GM23248 (cell line): ENCODE results near the gene ATP13A3. TPM values are rescaled to one million over a fixed set of nuclear protein-coding genes. Genes with fewer than 3 reads are reported as not detected.

Source experiments
- DNase-seq: peaks from one replicate; pipeline ENCODE4 v3.0.0-alpha.2; 2015
- H2AFZ ChIP-seq: fragments of 200-600 bp; sonication (generic); 2 replicates; pipeline ENCODE4 v1.6.1; 2016; ENCODE audit warnings: antibody characterized with exemption
- H3F3A ChIP-seq: fragments of 200-600 bp; sonication (generic); 2 replicates; pipeline ENCODE4 v1.6.1; 2016; ENCODE audit warnings: mild to moderate bottlenecking, antibody characterized with exemption, mixed run types; ENCODE audit not compliant: insufficient read depth
- H3K27ac ChIP-seq: fragments of 200-600 bp; sonication (generic); 2 replicates; pipeline ENCODE4 v1.5.1; 2016; ENCODE audit warnings: mild to moderate bottlenecking
- H3K27me3 ChIP-seq: fragments of 200-600 bp; sonication (generic); replicated peaks from 2 replicates; pipeline ENCODE4 v1.6.1; 2016; ENCODE audit warnings: mild to moderate bottlenecking; ENCODE audit not compliant: insufficient read depth
- H3K36me3 ChIP-seq: fragments of 200-600 bp; sonication (generic); 2 replicates; pipeline ENCODE4 v1.6.1; 2016; ENCODE audit warnings: low read depth, mild to moderate bottlenecking
- H3K4me1 ChIP-seq: fragments of 200-600 bp; sonication (generic); 2 replicates; pipeline ENCODE4 v1.6.1; 2016; ENCODE audit warnings: mild to moderate bottlenecking; ENCODE audit not compliant: insufficient read depth
- H3K4me2 ChIP-seq: fragments of 200-600 bp; sonication (generic); one replicate; pipeline ENCODE4 v1.6.1; 2016; ENCODE audit warnings: mild to moderate bottlenecking; ENCODE audit not compliant: unreplicated experiment
- H3K4me3 ChIP-seq: fragments of 200-600 bp; sonication (generic); 2 replicates; pipeline ENCODE4 v1.5.1; 2016; ENCODE audit warnings: mild to moderate bottlenecking
- H3K79me2 ChIP-seq: fragments of 200-600 bp; sonication (generic); 2 replicates; pipeline ENCODE4 v1.6.1; 2016; ENCODE audit warnings: mild to moderate bottlenecking; ENCODE audit not compliant: insufficient read depth
- H3K9ac ChIP-seq: fragments of 200-600 bp; sonication (generic); 2 replicates; pipeline ENCODE4 v1.6.1; 2016; ENCODE audit warnings: mild to moderate bottlenecking
- H3K9me2 ChIP-seq: fragments of 200-600 bp; sonication (generic); 2 replicates; pipeline ENCODE4 v1.6.1; 2016; ENCODE audit warnings: mixed run types, mild to moderate bottlenecking, moderate library complexity; ENCODE audit not compliant: insufficient read depth
- H3K9me3 ChIP-seq: fragments of 200-600 bp; sonication (generic); one replicate; pipeline ENCODE4 v1.6.1; 2017; ENCODE audit warnings: low read depth
- H4K20me1 ChIP-seq: fragments of 200-600 bp; sonication (generic); 2 replicates; pipeline ENCODE4 v1.6.0; 2016; ENCODE audit not compliant: insufficient read depth
- EZH2 ChIP-seq: fragments of 200-600 bp; sonication (generic); IDR thresholded peaks from 2 replicates; pipeline ENCODE4 v1.6.1; 2018; ENCODE audit warnings: antibody characterized with exemption, mild to moderate bottlenecking; ENCODE audit not compliant: insufficient read depth, poor library complexity, severe bottlenecking
- EZH2phosphoT487 ChIP-seq: fragments of 200-600 bp; sonication (generic); IDR thresholded peaks from 2 replicates; pipeline ENCODE4 v1.6.1; 2018; ENCODE audit warnings: antibody characterized with exemption, moderate library complexity, mild to moderate bottlenecking, low read depth; ENCODE audit not compliant: insufficient read depth
- WGBS, 2 experiments: methylation state at CpG; one replicate each; pipeline ENCODE4 v1.1.6; 2015 to 2017; ENCODE audit warnings: low lambda C conversion rate in 2 of 2, low coverage in 1 of 2; ENCODE audit errors: missing lambda C conversion rate in 2 of 2; 5-methylcytosine and 5-hydroxymethylcytosine counted together
- in situ Hi-C: fragments of 300-500 bp; cut with MboI; formaldehyde crosslinking; loops from 2 replicates; pipeline ENCODE4 v1.15.0; 2020
- polyA plus RNA-seq: library from polyadenylated mRNA; unstranded; fragments of >200 nt; fragmentation: Nextera tagmentation; extraction: Ambion mirVana; gene quantifications from 2 replicates; pipeline ENCODE4 v1.2.1, GENCODE V29; 2016
- total RNA-seq: library from RNA; depleted of rRNA; stranded (reverse); fragments of >200 nt; shearing (Covaris generic); gene quantifications from 2 replicates; pipeline ENCODE4 v1.2.3, GENCODE V29; 2014

The ATP13A3 gene
- total and polyA plus RNA-seq, 2 experiments from 2014 or later = 22.3 to 232 TPM

DNA sequence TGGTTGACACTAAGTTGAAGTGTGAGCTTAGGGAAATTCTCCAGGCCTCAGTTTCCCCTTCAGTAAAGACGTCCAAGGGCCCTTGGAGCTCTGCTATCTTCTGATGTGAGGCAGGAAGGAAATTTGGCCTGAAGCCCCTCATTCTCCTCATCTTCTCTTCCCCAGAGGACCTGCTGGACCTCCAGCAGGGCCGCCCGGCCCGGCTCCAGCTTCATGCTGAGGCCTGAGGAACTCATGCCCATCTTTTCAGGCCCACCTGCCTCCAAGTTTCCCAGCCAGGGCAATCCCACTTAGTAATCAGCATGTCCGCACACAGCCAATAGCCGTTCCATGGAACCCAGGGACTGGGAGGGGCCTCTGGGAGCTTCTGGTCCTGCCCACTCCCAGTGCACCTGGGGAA is 121.3 kb downstream of the ATP13A3 start:
- peaks cover 40% of the 10 kb centered on the region for H3K4me1 ChIP-seq
- 89 to 90% methylated on average over 6 of the region's 6 CpGs for WGBS, 2 experiments

DNA sequence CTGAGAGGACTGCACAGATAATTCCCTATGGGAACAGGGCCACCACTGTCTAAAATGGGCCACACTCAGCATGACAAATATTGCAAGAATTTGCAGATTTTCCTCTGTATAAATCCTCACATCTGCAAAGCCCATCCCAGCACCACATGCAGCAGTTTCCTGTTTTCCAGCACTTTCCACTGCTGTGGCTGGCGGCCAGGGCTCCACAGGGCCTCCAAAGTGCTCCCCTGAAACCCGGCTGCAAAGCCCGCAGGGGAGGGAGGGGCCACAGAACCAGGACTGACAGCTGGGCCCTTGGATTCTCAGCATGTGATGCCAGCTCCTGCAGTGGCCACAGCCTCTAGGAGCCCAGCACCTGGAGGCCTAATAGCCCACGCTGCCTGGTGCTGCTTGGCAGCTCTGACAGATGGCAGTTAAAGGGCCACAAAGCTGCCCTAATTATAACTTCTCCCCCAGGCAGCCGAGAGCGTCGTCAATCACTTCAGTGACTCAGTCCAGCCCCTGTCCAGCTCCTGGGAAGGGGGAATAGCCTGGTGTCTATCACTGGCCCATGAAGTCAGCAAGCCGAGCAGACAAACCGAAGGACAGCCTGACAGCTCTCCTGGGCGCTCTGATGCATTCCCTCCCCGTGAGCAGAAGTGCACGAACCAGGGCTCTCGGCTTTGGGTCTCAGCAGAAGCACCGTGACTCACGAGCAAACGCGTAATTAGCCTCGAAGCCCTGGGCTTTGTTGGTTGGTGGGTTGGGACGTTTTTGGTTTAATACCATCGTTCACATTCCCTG is 122.0 kb downstream of the ATP13A3 start:
- H3K79me2 ChIP-seq = no peaks in the 10 kb centered on the region

More for the DNA sequence above, 121.3 kb downstream of the ATP13A3 start:
- no peaks in the 10 kb centered on the region for H3K27me3 ChIP-seq
- H3K9me2 ChIP-seq = no peaks in the 10 kb centered on the region
- H3K9me3 ChIP-seq = no peaks in the 10 kb centered on the region
- H2AFZ ChIP-seq = peak overlapping the region; percentile 34; the same call in 1 of the 2 replicates
- peak overlapping the region; percentile 67 for H3K27ac ChIP-seq
- in situ Hi-C loops = no loop called here
- H3K79me2 ChIP-seq = no peaks in the 10 kb centered on the region
- TF ChIP-seq EZH2phosphoT487 (no peak), EZH2 (no peak)
- H3F3A ChIP-seq = peaks cover 21% of the 10 kb centered on the region
- H4K20me1 ChIP-seq = no peaks in the 10 kb centered on the region
- H3K9ac ChIP-seq = no peak overlapping the region
- DNase-seq = no peak
- no peak overlapping the region for H3K4me2 ChIP-seq
- H3K36me3 ChIP-seq = no peaks in the 10 kb centered on the region
- H3K4me3 ChIP-seq = no peak overlapping the region

DNA sequence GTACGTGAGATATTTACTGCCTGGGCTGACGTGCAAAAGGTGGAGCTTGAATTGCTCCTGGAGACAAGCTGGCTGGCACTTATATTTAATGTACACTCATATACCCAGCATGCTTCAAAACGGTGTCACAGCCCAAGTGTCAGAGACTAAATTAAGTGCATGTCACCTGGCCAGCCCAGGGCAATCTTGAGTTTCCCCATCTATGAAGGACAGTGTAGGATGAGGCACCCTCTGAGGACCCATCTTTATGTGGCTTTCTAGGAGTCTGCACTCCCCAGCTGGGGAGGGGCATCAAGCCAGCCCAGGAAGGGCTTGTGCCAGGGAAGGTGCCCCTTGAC is 122.5 kb downstream of the ATP13A3 start:
- peak overlapping the region; percentile 61 for H3K4me2 ChIP-seq
- no peaks in the 10 kb centered on the region for H4K20me1 ChIP-seq
- TF ChIP-seq EZH2 = no peak
- peaks cover 18% of the 10 kb centered on the region for H3F3A ChIP-seq
- H2AFZ ChIP-seq = no peak overlapping the region
- H3K27ac ChIP-seq = peak overlapping the region; percentile 67
- H3K27me3 ChIP-seq = no peaks in the 10 kb centered on the region
- H3K79me2 ChIP-seq = no peaks in the 10 kb centered on the region
- no peaks in the 10 kb centered on the region for H3K36me3 ChIP-seq
- no peaks in the 10 kb centered on the region for H3K9me3 ChIP-seq
- in situ Hi-C loops = no loop called here
- H3K9ac ChIP-seq = no peak overlapping the region
- H3K4me1 ChIP-seq = peaks cover 34% of the 10 kb centered on the region
- DNase-seq = peak; percentile 16
- H3K9me2 ChIP-seq = no peaks in the 10 kb centered on the region
- WGBS, 2 experiments = 64 to 72% methylated on average over 3 of the region's 3 CpGs
- no peak overlapping the region for H3K4me3 ChIP-seq

More for the DNA sequence above, 122.0 kb downstream of the ATP13A3 start:
- in situ Hi-C loops = no loop called here
- Histone ChIP-seq H3K36me3 (no peaks in the 10 kb centered on the region), H3K4me1 (peaks cover 38% of the 10 kb centered on the region), H3F3A (peaks cover 20% of the 10 kb centered on the region), H2AFZ (peak overlapping the region; percentile 34; the same call in 1 of the 2 replicates), H3K4me2 (peak overlapping the region; percentile 61), H3K9me2 (no peaks in the 10 kb centered on the region), H3K9ac (peak overlapping the region; percentile 49), H3K9me3 (no peaks in the 10 kb centered on the region), H3K4me3 (no peak overlapping the region), H4K20me1 (no peaks in the 10 kb centered on the region), H3K27me3 (no peaks in the 10 kb centered on the region), H3K27ac (peak overlapping the region; percentile 67)
- 6% methylated on average over 20 of the region's 20 CpGs for WGBS, 2 experiments
- peak; percentile 89 for DNase-seq
- no peak for TF ChIP-seq EZH2phosphoT487

DNA sequence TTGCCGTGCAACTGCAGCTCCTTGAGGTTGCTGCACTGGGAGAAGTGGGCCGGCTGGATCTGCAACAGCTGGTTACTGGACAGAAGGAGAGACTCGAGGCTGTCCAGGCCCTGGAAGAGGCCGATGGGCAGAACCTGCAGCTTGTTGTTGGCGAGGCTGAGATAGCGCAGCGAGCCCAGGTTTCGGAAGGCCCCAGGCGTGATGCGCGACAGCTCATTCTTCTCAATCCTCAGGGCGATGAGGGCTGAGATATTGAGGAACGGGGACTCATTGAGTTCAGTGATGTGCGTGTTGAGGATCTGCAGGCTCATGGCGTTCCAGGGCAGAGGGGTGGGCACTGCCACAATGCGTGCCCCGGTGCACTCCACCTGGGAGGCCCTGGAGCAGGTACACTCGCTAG is 126.2 kb downstream of the ATP13A3 start:
- TF ChIP-seq EZH2phosphoT487 = no peak
- TF ChIP-seq EZH2 = no peak
- Histone ChIP-seq H4K20me1 (no peaks in the 10 kb centered on the region), H3K9me2 (no peaks in the 10 kb centered on the region), H3K4me1 (peaks cover 15% of the 10 kb centered on the region), H3K4me2 (no peak overlapping the region), H3K9ac (no peak overlapping the region), H3K4me3 (no peak overlapping the region), H3K27me3 (no peaks in the 10 kb centered on the region), H3K79me2 (no peaks in the 10 kb centered on the region), H3K27ac (no peak overlapping the region), H3K9me3 (no peaks in the 10 kb centered on the region), H3F3A (0 out of 2 replicates have a peak, but pooled peaks cover 5% of the 10 kb centered on the region), H3K36me3 (no peaks in the 10 kb centered on the region), H2AFZ (no peak overlapping the region)
- no peak for DNase-seq
- WGBS, 2 experiments = 94% methylated on average over 18 of the region's 18 CpGs
- in situ Hi-C loops = no loop called here

DNA sequence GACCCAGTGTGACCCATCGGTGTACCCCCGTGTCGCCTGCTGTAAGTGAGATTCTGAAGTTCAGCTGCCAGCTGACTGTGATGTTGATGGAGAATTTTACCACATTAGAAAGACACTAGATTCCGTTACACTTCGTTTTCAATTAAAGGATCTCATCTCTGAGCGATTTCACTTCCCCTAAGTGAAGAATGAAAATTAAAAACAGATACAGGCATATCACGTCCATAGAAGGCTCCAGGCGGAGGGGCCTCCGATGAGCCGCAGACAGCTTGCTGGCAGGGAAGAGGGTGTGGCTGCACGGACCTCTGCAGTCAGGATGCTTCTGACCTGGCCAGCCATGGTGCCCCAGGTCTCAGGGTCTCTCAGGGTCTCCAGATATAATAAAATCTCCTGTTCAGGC is 129.1 kb downstream of the ATP13A3 start:
- Histone ChIP-seq H3K4me2 (no peak overlapping the region), H3K79me2 (no peaks in the 10 kb centered on the region), H3K36me3 (no peaks in the 10 kb centered on the region), H4K20me1 (no peaks in the 10 kb centered on the region), H2AFZ (no peak overlapping the region), H3F3A (no peaks in the 10 kb centered on the region), H3K4me1 (no peaks in the 10 kb centered on the region), H3K4me3 (no peak overlapping the region), H3K27ac (no peak overlapping the region), H3K27me3 (no peaks in the 10 kb centered on the region), H3K9me3 (no peaks in the 10 kb centered on the region), H3K9me2 (no peaks in the 10 kb centered on the region), H3K9ac (no peak overlapping the region)
- no peak for TF ChIP-seq EZH2phosphoT487
- 83 to 84% methylated on average over 11 of the region's 11 CpGs for WGBS, 2 experiments
- DNase-seq = no peak
- in situ Hi-C loops = no loop called here
